CD4-positive, alpha-beta T cell treated with Interleukin-10 for 1 hour (primary cell): ENCODE results near the gene AKAP1.

Experiments
- DNase-seq: peaks from one replicate; pipeline ENCODE4 v3.0.0-alpha.2; 2020

The AKAP1 gene

DNA sequence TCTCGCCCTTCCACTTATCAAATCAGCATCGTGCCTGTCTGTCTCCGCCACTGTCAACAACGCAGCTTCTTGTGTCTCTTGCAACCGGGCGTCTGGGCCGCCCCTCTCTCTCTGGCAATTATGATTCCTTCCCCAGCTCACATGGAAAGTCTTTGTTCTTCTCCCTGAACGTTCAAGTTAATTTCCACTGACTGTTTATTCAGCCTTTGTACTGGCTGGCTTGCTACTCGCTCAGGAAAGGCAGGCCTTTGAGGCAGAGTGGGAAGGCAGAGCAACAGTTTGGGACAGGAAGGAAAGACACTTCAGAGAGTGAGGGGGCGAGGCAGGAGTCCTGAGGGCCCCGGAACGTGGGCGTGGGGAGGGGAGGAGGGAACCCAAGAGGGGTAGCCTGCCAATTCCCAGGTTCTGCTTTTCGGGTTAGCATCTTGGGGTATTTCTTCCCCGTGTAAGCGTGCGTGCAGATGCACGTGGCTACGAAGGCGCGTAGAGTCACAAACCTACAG is 50.8 kb downstream of the AKAP1 start:
- no peak for DNase-seq

DNA sequence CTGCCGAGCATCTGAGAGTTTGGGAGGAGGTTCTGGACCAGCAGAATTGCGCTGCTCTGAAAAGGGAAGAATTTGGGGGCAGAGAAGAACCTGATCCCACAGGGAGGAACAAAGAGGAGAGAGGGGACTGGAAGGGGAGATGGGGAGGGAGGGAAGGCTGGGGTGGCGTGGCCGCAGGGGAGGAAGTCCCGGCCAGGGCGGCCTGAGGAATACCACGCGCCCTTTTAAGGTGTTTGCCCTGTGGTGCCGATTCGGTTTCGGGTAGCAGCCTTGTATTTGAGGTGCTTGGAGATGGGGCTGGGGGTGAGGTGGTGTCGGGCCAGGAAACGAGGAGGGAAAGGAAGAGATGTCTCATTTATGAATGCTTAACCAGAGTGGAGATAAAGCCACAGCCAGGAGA is 51.3 kb downstream of the AKAP1 start:
- DNase-seq = no peak

DNA sequence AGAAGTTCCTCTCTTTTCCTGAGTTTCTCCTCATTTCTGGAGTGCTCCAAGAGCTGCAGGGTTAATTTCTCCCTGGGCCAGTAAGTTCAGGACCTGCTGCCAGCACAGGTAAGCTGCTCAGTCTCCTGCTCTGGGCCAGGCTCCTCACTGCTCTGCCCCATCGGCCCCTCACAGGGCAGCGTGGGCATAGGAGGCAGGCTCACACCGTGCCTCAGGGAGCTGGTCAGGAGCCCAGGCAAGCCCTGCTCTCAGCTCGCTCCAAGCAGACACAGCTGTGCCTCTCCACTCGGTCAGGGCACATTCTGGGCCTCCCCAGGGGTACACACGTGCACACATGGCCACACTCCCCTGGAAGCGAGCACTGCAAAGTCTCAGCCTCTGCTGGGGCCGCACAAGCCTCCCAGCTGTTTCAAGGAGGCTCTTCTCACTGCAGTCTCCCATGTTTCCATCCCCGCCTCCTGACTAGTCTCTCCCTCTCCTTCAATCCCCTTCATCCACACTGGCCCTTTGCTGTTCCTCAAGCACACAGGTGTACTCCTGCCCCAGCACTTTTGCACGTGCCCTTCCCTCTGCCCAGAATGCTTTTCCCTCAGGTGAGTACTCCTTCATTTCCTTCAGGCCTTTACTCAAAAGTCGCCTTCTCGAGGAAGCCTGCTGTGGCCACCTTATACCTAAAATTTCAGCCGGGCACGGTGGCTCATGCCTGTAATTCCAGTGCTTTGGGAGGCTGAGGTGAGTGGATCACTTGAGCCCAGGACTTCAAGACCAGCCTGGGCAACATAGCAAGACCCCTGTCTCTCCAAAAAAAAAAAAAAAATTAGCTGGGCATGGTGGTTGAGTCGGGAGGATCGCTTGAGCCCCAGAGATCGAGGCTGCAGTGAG is 53.2 kb downstream of the AKAP1 start:
- no peak for DNase-seq

DNA sequence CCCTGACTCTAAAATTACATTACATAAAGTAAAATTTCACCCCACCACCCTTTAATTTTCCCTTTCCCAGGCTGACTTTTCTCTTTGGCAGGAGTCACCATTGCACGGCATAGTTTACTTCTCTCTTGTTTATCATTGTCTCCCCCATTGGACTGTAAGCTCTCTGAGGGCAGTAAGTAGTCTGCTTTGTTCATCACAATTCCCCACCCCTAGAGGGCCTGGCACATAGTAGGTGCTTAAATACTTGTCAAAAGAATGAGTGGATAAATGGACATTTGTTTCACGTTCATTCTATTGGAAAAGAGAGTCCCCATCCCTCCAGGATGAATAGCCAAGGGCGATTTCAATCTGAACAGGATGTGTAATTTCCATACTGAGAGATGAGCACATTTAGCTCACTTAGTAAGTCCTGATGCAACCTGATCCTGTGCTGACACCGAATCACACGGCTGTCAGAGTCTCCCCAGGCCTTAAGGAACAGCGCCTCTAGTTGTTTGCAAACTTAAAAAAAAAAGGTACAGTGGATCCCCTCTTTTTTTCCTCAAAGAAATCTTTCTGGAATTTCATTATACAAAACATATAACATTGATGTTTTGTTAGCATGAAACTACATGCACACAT is 54.0 kb downstream of the AKAP1 start:
- DNase-seq = no peak

DNA sequence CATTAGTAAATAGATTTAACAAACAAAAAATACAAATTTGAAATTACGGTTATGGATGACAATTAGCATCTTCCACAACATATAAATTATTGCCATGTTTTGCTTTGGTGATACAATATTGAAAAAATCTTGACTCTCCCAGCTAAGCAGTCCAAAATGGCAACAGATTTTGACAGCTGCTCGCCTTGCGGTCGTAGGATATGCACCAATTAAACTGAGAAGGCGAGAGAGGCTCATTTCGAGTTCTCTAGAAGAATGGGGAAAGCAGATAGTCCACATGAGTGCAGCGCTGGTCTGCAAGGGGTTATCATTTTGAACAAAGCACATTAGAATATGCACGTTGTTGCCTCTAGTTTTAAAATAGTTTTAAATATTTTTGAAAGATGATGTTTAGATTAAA is 55.3 kb downstream of the AKAP1 start:
- no peak for DNase-seq

DNA sequence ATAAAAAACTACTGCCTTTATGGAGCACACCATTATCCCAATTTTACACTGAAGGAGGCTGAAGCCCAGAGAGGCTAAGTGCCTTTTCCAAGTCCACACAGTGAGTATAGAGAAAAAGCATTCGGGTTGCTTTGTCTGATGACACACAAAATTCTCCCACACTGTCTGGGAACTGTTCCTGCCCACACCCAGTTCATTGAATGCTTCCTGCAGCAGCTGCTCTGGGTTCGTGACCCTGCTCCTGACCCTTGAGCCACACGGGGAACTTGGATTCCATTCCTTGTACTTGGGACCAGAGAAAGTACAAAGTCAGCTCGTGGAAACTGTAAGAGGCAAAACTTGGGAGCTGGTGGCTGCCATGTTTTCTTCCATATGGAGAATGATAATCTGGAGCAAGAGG is 57.9 kb downstream of the AKAP1 start:
- DNase-seq = no peak

DNA sequence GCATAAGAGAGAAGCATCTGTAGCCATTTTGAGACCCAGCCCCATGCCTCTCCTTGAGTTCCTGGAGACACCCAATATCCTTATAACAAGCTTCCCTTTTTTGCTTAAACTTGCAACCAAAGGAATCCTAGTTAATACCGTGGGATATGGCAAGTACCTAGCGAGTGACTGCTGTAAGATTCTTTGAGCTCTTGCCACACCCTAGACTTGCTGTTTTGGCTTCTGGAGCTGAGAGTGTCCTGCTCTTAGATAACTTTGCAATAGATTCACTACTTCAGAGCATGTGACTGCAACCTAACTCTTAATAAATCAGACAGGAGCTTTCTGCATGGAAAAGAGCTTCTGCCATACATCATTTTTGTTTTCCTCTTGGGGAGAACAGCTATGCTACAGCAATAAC is 58.3 kb downstream of the AKAP1 start:
- DNase-seq = no peak

DNA sequence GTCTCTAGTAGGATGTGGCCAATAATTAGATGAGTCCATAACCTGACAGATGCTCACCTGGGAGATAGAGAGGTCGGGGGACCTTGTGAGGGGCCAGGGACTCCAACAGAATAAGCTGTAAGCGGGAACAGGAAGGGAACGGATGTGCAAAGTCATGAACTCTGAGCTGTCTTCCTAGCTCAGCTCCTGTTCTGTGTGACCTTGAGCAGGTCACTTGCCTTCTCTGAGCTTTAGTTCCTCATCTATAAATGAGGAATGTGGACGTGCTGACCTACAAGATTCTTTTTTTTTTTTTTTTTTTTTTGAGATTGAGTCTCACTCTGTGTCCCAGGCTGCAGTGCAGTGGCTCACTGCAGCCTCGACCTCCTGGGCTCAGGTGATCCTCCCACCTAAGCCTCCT is 58.9 kb downstream of the AKAP1 start:
- DNase-seq = no peak

DNA sequence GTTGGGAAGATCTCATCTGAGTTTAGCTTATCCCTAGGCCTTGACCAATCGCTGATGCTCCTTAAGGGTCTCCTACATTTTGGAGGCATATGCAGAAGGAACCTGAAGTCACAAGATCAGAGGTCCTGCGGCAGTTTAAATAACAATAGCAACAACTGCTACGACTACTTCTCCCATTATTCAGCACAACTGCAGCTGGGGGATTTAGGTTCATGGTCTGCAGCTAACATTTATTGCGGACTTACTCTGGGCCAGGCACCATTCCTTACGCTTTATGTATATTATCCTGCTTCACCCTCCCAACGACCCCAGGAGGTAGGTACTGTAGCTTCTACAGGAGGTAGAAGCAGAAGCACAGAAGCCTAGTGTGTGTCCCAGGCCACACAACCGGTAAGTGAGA is 59.5 kb downstream of the AKAP1 start:
- no peak for DNase-seq

DNA sequence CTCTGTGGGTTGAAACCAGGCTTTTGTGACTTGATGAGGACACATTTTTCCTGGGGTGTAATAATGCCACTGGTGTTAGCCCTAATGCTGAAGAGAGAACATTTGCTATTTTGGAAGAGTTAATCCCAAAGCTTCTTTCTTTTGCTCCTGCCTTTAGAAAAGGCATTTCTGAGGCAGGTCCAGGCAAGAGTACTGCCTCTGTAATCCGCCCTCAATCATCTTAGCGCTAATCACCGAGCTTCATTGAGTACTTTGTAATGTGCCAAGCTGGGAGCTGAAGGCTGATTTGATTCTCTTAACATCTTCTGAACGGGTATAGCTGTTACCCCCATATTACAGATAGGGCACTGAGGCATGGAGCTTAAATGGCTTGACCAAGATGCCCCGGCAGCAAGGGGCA is 60.3 kb downstream of the AKAP1 start:
- no peak for DNase-seq

DNA sequence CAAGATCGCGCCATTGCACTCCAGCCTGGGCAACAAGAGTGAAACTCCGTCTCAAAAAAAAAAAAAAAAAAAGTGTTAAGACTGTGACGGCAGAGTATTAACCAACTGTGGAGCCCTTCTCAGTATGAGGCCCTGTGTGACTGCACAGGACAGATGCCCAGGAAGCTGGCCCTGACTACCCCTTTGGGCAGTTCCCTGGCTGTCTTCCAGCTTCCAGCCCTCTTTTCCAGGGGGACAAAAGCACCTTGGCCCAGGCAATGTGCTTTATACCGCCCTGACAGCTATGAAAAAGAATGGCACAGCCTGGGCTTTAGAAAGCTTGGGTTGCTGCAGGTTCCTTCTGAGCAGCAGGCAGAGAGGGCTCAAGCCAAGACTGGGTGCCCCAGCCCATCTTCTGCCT is 61.2 kb downstream of the AKAP1 start:
- no peak for DNase-seq

DNA sequence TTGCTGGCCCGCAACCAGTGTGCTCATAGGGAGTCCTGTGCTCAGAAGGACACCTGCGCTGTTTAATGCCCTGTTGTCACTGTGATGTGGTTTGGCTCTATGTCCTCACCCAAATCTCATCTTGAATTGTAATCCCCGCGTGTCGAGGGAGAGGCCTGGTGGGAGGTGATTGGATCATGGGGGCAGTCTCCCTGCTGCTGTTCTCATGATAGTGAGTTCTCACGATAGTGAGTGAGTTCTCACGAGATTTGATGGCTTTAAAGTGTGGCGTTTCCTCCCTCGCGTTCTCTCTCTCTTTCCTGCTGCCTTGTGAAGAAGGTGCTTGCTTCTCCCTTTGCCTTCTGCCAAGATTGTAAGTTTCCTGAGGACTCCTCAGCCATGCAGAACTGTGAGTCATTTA is 66.8 kb downstream of the AKAP1 start:
- no peak for DNase-seq

DNA sequence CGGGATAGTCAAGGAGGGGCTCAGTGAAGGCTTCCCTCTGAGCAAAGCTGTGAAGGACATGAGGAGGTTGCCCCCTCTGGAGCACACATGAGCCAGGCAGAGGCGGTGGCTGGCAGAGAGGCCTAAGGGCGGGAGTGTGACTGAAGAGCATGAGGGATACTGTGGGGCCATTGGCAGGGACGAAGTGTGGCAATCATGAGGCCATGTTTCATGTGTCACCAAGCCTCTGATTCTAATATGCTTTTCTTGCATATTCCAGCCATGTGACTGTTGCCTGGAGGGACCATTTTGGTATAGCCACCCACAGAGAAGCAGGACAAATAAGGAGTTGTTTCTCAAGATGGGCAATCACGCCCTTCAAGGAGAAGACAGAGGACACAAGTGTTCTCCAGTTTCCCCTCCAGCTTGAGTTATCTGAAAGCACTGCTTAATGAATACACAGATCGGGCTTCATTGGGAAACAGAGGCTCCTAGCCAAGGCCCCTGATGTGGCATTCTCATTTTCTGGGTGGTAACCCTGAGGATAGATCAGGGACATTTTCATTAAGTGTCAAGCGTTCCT is 68.0 kb downstream of the AKAP1 start:
- no peak for DNase-seq

DNA sequence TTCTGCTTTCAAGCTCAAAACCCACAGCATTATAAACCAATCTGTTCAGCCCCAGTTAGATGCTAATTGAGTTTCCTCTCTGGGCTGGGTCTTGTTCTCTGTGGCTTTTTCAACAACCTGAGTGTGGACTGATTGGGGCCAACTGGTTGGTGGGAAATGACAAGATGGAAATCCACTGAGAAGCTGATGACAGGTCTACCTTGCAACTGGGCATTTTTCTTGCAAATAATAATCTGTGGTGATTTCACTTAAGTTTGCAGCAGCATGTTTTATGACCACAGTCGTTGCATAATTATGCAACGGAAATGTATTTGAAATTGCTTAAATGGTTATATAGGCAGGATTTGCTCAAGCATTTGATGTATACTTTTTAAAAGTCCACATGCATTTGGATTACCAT is 69.9 kb downstream of the AKAP1 start:
- no peak for DNase-seq

DNA sequence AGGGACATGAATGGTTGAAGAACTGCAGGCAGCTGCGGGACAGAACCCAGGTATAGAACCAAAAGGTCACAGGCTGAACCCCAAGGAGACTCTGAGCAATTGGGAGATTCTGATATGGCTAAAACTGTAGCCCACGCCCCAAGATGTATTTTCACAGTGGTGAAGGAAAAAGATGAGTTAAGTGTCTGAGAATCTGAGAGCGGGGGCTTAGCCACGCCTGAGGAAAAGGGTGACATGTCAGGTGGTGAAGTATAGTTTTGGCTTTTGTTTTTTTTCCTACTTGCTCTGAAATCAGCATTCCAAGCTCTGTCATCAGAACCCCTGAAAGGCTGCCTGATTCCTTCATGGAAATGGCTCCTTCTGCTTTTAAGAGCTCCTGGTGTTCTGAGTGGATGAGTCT is 73.3 kb downstream of the AKAP1 start:
- DNase-seq = no peak

DNA sequence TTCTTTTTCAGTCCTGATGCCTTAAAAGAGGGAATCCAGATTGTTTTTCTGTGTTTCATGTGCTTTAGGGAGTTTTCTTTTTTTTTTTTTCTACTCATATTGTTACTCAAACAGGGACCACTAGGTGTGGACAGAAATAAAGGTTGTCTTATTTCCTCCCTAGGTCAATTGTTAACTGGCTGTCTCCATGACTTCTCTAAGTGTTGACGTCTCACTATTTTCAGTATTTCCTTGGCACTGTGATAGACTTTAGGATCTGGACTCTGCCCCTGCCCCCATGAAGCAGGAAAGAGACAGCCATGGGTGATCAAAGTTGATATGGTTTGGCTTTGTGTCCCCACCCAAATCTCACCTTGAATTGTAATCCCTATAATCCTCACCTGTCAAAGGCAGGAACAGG is 73.7 kb downstream of the AKAP1 start:
- no peak for DNase-seq

DNA sequence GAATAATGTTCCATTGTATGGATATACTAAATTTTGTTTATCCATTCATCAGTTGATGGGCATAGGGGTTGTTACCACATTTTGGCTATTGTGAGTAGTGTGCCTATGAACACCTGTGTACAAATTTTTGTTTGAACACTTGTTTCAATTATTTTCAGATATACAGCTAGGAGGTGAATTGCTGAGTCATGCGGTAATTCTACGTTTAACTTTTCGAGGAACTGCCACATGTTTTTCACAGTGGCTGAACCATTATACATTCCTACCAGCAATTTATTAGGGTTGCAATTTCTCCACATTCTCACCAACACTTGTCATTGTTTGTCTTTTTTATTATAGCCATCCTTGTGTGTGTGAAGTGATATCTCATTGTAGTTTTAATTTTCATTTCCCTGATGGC is 75.6 kb downstream of the AKAP1 start:
- no peak for DNase-seq

DNA sequence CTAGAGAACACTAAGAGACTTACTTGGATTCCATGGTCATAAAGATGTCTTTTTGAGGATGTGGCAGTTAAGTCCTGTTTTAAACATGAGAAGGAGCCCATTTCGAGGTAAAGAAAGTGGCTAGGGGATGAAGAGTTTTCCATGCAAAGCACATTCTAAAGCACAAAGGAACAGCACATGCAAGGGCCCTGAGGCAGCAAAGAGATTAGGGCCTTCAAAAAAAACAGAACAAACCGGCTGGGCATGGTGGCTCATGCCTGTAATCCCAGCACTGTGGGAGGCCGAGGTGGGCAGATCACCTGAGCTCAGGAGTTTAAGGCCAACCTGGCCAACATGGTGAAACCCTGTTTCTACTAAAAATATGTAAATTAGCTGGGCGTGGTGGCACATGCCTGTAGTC is 79.8 kb downstream of the AKAP1 start:
- DNase-seq = no peak

DNA sequence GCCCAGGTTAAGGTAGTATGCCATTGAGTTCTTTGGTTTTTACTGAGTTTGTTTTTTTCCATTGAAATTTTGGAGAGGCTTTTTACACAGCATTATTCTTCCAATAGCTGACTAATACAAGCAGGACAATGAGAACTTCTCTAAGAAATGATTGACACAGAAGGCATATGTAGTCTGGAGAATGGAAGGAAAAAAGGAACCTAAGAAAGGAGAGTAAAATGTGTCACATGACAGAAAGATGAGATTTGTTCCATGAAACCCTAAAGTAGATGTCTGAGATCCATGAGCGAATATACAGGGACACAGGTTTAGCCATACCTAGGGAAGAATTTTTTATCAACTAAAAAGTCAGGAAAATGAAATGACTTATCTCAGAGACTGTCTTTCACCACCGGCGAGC is 80.7 kb downstream of the AKAP1 start:
- DNase-seq = no peak

DNA sequence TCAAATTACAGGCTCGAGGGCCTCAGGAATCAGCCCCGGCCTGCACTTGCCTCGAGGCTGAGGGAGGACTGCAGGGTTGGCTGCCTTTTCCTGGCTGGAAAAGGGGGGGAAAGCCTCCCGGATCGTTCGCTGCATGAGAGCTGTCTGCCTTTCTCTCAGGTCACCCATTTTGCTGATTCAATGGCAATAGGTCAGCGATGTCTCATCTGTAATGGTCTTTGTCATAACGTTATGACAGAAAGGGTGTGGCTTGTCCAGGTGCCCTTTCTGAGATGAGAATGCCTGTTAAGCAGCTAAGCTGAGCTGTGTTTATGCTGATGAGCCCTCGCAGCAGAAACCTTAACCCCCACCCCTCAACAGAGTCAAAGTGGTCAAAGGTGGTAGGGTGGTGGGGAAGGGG is 81.8 kb downstream of the AKAP1 start:
- DNase-seq = no peak

DNA sequence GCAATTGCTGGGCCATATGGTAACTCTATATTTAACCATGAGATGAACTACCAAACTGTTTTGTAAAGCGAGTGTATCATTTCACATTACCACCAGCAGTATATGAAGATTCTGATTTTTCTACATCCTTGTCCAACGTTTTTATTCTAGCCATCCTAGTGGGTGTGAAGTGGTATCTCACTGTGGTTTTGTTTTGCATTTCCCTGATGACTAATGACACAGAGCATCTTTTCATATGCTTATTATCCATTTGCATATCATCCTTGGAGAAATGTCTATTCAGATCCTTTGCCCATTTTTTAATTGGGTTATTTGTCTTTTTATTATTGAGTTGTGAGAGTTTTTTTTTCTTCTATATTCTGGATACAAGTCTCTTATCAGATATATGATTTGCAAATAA is 83.6 kb downstream of the AKAP1 start:
- DNase-seq = no peak

DNA sequence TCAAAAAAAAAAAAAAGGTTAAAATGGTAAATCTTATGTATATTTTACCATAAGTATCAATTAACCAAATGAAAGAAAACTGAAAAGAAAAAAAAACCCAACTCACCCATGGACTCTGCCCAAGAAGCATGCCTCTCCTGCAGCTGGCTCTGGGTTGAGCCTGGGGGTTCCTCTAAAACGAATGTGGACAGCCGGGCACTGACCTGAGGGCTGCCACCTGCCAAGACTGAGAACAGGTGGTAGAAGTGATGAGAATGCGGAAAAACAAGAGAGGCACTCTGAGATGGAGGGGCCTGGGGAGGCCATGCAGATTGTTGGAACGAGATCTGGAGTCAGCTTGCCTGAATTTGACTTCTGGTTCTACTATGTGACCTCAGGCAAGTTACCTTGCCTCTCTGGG is 85.8 kb downstream of the AKAP1 start:
- DNase-seq = no peak
